Activated naive CD8-positive, alpha-beta T cell treated with anti-CD3 and anti-CD28 coated beads, Interleukin-2, amount 10 ng/mL, durations not matched to agents 7 days and 5 days (primary cell): ENCODE data around the gene DDX10. TPM values are rescaled to one million over a fixed set of nuclear protein-coding genes. Genes with fewer than 3 reads are reported as not detected.
A peak's percentile ranks its signal among the peaks of the same experiment; 100 is the strongest.

Experiments
- ATAC-seq: fragments of 150-1000 bp; cut with Tn5 transposase; one replicate; pipeline ENCODE4 v1.10.0; 2021; ENCODE audit warnings: low read depth, moderate library complexity
- POLR2A ChIA-PET: fragments of 350-600 bp; sonication (Branson Sonifier 250); formaldehyde crosslinking; loops from one replicate; lab custom pipeline; 2021; ENCODE audit warnings: antibody characterized with exemption; lab: Charles Lee
- DNase-seq: peaks from one replicate; pipeline ENCODE4 v3.0.0; 2021
- H3K27ac Mint-ChIP-seq: one replicate; pipeline ENCODE4 v1.8.0; 2022; ENCODE audit warnings: mild to moderate bottlenecking, mixed read lengths
- H3K27me3 Mint-ChIP-seq: one replicate; pipeline ENCODE4 v1.8.0; 2022; ENCODE audit warnings: mild to moderate bottlenecking, moderate library complexity, mixed read lengths
- H3K36me3 Mint-ChIP-seq: one replicate; pipeline ENCODE4 v1.8.0; 2021; ENCODE audit warnings: mild to moderate bottlenecking, mixed read lengths
- H3K4me1 Mint-ChIP-seq: one replicate; pipeline ENCODE4 v1.8.0; 2021; ENCODE audit warnings: mixed read lengths
- H3K4me3 Mint-ChIP-seq: one replicate; pipeline ENCODE4 v1.8.0; 2022; ENCODE audit warnings: mild to moderate bottlenecking, moderate library complexity, mixed read lengths
- H3K9me3 Mint-ChIP-seq: one replicate; pipeline ENCODE4 v1.8.0; 2021; ENCODE audit warnings: mixed read lengths
- total RNA-seq, 2 experiments: library from RNA; stranded (reverse); gene quantifications; one replicate each; pipeline ENCODE4 v1.2.3, GENCODE V29; 2021

The DDX10 gene
- total RNA-seq, 2 experiments from 2014 or later = 22.0 to 24.7 TPM

GRCh38 chr11:108709741-108710140 is 44.9 kb downstream of the DDX10 start:
- ATAC-seq (no peak), DNase-seq (no peak)
- no peak overlapping the region for H3K27ac Mint-ChIP-seq
- H3K4me3 Mint-ChIP-seq = no peak overlapping the region
- peaks cover 72% of the 10 kb centered on the region for H3K36me3 Mint-ChIP-seq
- H3K27me3 Mint-ChIP-seq = no peaks in the 10 kb centered on the region
- POLR2A ChIA-PET = no interaction called here
- H3K4me1 Mint-ChIP-seq = peaks cover 11% of the 10 kb centered on the region
- peaks cover 7% of the 10 kb centered on the region for H3K9me3 Mint-ChIP-seq

DNA sequence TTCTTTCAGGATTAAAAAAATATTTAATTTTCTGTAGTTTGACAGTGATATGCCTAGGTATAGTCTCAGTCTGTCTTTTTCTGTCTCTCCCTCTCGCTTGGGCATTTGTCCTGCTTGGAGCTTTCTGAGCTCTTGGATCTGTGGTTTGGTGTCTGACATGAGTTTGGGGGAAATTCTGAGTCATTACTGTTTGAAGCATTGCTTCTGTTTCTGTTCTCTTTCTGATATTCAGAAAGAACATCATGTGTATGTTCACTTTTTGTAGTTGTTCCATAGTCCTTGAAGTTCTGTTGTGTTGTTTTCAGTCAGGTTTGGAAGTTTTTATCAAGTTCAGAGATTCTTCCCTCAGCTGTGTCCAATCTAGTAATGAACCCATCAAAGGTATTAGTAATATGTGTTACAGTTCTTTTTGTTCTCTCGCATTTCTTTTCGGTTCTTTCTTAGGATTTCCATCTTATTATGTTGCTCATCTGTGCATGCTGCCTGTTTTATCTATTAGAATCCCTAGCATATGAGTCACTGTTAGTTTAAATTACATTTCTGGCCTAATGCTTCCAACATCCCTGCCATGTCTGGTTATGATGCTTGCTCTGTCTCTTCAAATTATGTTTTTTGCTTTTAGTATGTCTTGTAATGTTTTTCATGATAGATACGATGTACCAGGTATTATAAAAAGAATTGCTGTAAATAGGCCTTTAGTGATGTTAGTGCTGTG is 48.4 kb downstream of the DDX10 start:
- H3K9me3 Mint-ChIP-seq = peaks cover 7% of the 10 kb centered on the region
- peaks cover 11% of the 10 kb centered on the region for H3K4me1 Mint-ChIP-seq
- no peak overlapping the region for H3K27ac Mint-ChIP-seq
- H3K36me3 Mint-ChIP-seq = peaks cover 65% of the 10 kb centered on the region
- no peak for DNase-seq
- H3K4me3 Mint-ChIP-seq = no peak overlapping the region
- POLR2A ChIA-PET = no interaction called here
- no peak for ATAC-seq
- no peaks in the 10 kb centered on the region for H3K27me3 Mint-ChIP-seq

DNA sequence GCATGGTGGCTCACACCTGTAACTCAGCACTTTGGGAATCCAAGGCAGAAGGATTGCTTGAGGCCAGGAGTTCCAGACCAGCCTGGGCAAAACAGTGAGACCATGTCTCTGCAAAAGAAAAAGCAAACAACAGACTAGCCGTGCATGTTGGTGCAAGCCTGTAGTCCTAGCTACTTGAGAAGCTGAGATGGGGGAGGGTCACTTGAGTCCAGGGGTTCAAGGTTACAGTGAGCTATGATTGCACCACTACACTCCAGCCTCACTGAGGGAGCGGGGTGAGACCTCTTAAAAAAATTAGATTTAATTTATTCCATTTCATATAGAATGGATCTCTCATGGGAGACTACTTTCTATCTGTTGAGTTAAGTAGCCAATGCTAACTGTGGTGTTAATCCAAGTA is 50.4 kb downstream of the DDX10 start:
- H3K9me3 Mint-ChIP-seq = peaks cover 2% of the 10 kb centered on the region
- H3K4me3 Mint-ChIP-seq = no peak overlapping the region
- ATAC-seq (no peak), DNase-seq (no peak)
- POLR2A ChIA-PET = no interaction called here
- peaks cover 60% of the 10 kb centered on the region for H3K36me3 Mint-ChIP-seq
- peaks cover 9% of the 10 kb centered on the region for H3K4me1 Mint-ChIP-seq
- no peak overlapping the region for H3K27ac Mint-ChIP-seq
- H3K27me3 Mint-ChIP-seq = no peaks in the 10 kb centered on the region

DNA sequence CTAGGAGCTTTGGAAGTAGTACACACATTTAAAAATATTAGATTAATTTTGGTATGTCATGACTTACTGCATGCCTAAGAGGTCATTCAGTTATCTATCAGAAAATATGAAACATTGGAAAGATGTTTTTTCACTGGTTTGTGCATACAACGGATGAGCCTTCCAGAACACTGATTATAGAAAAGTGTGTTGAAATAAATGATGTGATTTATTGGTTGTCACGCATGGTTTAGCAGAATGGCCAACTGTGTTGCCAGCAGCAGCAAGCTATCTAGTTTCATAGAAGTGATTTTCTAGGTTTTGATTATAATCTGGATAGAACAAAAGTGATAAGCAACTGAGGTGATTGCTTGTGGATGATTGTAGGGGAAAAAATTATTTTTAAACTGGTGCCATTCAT is 53.6 kb downstream of the DDX10 start:
- H3K9me3 Mint-ChIP-seq = no peaks in the 10 kb centered on the region
- H3K4me3 Mint-ChIP-seq = no peak overlapping the region
- no peak for ATAC-seq
- DNase-seq = no peak
- peaks cover 1% of the 10 kb centered on the region for H3K4me1 Mint-ChIP-seq
- peaks cover 50% of the 10 kb centered on the region for H3K36me3 Mint-ChIP-seq
- POLR2A ChIA-PET = no interaction called here
- no peaks in the 10 kb centered on the region for H3K27me3 Mint-ChIP-seq
- H3K27ac Mint-ChIP-seq = no peak overlapping the region

DNA sequence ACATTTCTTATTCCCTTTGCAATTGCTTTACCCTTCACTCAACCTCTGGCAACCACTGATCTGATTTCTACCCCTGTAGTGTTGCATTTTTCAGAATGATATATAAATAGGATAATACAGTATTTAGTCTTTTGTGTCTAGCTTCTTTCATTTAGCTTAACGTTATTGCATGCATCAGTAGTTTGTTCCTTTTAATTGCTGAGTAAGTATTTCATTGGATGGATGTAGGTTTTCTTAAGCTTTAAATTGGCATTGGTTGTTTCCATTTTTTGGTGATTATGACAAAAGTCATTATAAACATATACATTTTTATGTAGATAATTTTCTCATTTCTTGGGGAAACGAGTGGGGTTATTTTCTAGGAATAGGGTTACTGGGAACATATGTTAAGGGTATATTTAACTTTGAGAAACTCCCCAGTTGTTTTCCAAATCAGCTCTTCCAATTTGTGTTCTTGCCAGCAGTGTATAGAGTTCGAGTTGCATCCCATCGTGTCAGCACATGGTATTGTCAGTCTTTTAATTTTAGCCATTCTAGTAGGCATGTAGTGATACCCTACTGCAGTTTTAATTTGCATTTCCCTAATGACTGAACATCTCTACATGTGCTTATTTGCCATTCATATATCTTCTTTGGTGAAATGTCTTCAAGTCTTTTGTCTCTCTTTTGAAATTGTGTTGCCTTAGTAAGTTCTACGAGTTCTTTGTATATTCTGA is 60.3 kb downstream of the DDX10 start:
- no peak for ATAC-seq
- no peak overlapping the region for H3K27ac Mint-ChIP-seq
- no peak overlapping the region for H3K4me3 Mint-ChIP-seq
- DNase-seq = no peak
- peaks cover 46% of the 10 kb centered on the region for H3K36me3 Mint-ChIP-seq
- POLR2A ChIA-PET = no interaction called here
- H3K27me3 Mint-ChIP-seq = no peaks in the 10 kb centered on the region
- peaks cover 3% of the 10 kb centered on the region for H3K9me3 Mint-ChIP-seq
- peaks cover 7% of the 10 kb centered on the region for H3K4me1 Mint-ChIP-seq

DNA sequence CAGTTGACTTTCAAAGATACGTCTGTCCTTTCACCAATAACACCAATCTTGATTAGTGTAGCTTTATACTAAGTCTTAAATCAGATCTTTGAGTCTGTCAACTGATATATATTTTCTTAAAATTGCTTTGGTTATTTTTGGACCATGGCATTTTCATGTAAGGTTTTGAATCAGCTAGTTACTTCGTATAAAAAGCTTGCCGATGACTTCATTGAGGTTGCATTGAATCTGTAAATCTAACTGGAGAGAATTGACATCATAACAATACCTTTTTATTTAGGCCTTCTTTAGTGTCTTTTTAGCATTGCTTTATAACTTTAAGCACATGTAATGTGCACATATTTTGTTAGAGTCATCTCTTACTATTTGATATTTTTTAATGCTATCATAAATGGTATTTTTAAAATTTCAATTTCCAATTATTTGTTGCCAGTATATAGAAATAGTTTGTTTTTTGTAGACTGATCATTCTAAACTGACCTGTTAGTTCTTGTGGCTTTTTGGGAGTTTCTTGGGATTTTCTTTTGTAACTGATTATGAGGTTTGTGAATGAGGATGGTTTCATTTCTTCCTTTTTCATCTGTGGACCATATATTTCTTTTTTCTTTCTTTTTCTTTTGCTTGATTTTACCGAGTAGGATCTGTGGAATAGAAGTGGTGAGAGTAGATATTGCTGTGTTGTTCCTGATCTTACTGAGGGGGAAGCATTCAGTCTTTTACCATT is 61.4 kb downstream of the DDX10 start:
- Mint-ChIP-seq H3K4me3 (no peak overlapping the region), H3K27ac (no peak overlapping the region), H3K9me3 (peaks cover 3% of the 10 kb centered on the region), H3K36me3 (peaks cover 43% of the 10 kb centered on the region), H3K27me3 (no peaks in the 10 kb centered on the region), H3K4me1 (peaks cover 7% of the 10 kb centered on the region)
- ATAC-seq = no peak
- DNase-seq = no peak
- POLR2A ChIA-PET = no interaction called here

DNA sequence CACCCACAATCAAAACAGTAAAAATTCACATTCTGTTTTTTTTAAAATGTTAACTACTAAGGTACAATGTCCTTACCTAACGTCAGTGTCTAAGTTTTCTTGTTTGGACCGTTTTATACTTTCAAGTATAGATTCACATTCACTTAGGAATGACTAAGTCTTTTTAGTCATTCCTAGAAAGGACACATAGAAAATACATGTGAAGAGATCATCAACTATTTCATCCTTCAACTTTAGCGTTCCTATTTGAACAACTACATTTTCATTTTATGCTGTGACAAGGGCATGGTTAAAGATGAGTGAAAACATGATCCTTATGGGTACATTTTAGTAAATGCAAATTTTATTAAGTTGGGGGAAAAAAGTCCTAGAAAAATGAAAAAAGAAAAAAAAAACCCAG is 62.8 kb downstream of the DDX10 start:
- Mint-ChIP-seq H3K4me1 (peaks cover 7% of the 10 kb centered on the region), H3K4me3 (no peak overlapping the region), H3K9me3 (peaks cover 3% of the 10 kb centered on the region), H3K27ac (no peak overlapping the region), H3K36me3 (peaks cover 44% of the 10 kb centered on the region), H3K27me3 (no peaks in the 10 kb centered on the region)
- POLR2A ChIA-PET = no interaction called here
- ATAC-seq (no peak), DNase-seq (no peak)

- Mint-ChIP-seq H3K36me3 (peaks cover 38% of the 10 kb centered on the region), H3K27me3 (no peaks in the 10 kb centered on the region), H3K9me3 (peaks cover 3% of the 10 kb centered on the region), H3K4me3 (no peak overlapping the region), H3K27ac (no peak overlapping the region), H3K4me1 (peaks cover 19% of the 10 kb centered on the region)
- ATAC-seq (no peak), DNase-seq (no peak)
- POLR2A ChIA-PET = no interaction called here
Observed at GRCh38 chr11:108729227-108729871, 64.5 kb downstream of the DDX10 start.

GRCh38 chr11:108732395-108732794 is 67.5 kb downstream of the DDX10 start:
- Mint-ChIP-seq H3K27ac (no peak overlapping the region), H3K36me3 (peaks cover 33% of the 10 kb centered on the region)

DNA sequence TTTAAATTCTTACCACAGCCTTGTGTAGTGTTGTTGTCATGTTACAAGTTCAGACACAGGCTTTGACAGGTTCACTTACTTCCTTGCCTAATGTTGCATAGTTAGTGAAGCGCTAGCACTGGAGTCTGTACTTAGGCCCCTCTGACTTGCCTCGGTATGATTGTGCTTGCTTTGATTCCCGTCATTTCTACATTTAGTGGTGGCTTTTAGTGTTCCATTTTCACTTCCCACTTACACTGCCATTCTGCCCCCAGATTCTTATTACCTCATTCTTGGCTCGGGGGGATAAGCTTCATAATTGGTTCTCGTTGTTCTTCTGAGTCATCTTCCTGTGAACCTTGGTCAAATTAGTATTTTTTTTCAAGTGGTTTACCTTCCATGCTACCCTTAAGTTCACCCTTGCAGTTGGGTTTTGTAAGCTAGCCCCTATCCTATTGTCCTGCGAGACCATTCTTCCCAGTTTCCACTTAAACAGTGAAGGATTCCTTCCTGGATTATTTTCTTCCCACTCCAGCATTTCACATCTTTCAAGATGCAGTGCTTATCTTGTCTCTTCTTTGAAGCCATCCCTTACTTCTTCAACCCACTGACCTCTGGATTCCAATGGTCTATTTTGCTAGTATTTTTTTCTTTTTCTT is 68.7 kb downstream of the DDX10 start:
- Mint-ChIP-seq H3K36me3 (peaks cover 35% of the 10 kb centered on the region), H3K4me1 (peaks cover 17% of the 10 kb centered on the region), H3K4me3 (peak overlapping the region; percentile 24), H3K27me3 (no peaks in the 10 kb centered on the region), H3K27ac (peak overlapping the region; percentile 36), H3K9me3 (no peaks in the 10 kb centered on the region)
- DNase-seq (no peak), ATAC-seq (peak; percentile 77)
- POLR2A ChIA-PET = interaction anchor here (0.6 kb wide), 1 partner anchor 573 kb away, joined by 3 read pairs; no protein-coding TSS in a partner anchor

More at GRCh38 chr11:108732395-108732794, 67.5 kb downstream of the DDX10 start:
- H3K27me3 Mint-ChIP-seq = no peaks in the 10 kb centered on the region
- POLR2A ChIA-PET = no interaction called here
- no peak for DNase-seq
- H3K4me1 Mint-ChIP-seq = peaks cover 17% of the 10 kb centered on the region
- no peak overlapping the region for H3K4me3 Mint-ChIP-seq
- ATAC-seq = no peak
- H3K9me3 Mint-ChIP-seq = no peaks in the 10 kb centered on the region

GRCh38 chr11:108734283-108734682 is 69.4 kb downstream of the DDX10 start:
- no peaks in the 10 kb centered on the region for H3K9me3 Mint-ChIP-seq
- ATAC-seq (no peak), DNase-seq (no peak)
- peaks cover 17% of the 10 kb centered on the region for H3K4me1 Mint-ChIP-seq
- H3K27ac Mint-ChIP-seq = no peak overlapping the region
- H3K27me3 Mint-ChIP-seq = no peaks in the 10 kb centered on the region
- H3K4me3 Mint-ChIP-seq = peak overlapping the region; percentile 24
- POLR2A ChIA-PET = no interaction called here
- H3K36me3 Mint-ChIP-seq = peaks cover 31% of the 10 kb centered on the region

DNA sequence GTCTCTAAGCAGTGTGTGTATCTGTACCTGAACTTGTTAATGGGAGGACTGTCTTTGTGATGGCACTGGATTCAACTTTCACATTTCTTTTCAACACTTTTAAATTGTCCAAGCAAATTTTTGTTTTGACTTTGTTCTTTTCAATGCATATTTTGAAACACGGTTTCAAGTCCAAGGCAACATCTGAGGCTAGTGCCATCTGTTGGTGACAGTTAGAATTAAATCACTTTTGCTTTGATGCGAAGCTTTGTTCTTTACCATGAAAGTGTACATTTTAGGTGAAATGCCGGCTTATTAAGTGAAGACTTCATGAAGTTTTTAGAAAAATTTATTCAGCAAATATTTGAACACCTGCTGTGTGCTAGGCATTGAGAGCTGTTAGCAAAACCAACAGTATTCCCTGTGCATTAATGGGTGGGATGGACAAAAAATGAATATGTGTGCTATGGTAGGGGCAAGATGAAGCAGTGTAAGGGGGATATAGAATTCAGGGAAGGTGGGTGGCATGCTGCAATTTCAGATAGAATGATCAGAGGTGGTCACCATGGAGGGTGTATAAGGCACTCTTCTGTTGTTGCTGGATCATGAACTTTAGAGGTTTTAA is 70.2 kb downstream of the DDX10 start:
- no peak overlapping the region for H3K27ac Mint-ChIP-seq
- peaks cover 34% of the 10 kb centered on the region for H3K36me3 Mint-ChIP-seq
- H3K9me3 Mint-ChIP-seq = peaks cover 1% of the 10 kb centered on the region
- no peak for ATAC-seq
- no peaks in the 10 kb centered on the region for H3K27me3 Mint-ChIP-seq
- no peak overlapping the region for H3K4me3 Mint-ChIP-seq
- POLR2A ChIA-PET = no interaction called here
- no peak for DNase-seq
- peaks cover 17% of the 10 kb centered on the region for H3K4me1 Mint-ChIP-seq
